GM23248 (cell line): ENCODE results near the gene TIGD2.

ENCODE experiments used
- EZH2 ChIP-seq: fragments of 200-600 bp; sonication (generic); IDR thresholded peaks from 2 replicates; pipeline ENCODE4 v1.6.1; 2018; ENCODE audit warnings: antibody characterized with exemption, mild to moderate bottlenecking; ENCODE audit not compliant: insufficient read depth, poor library complexity, severe bottlenecking
- EZH2phosphoT487 ChIP-seq: fragments of 200-600 bp; sonication (generic); IDR thresholded peaks from 2 replicates; pipeline ENCODE4 v1.6.1; 2018; ENCODE audit warnings: antibody characterized with exemption, moderate library complexity, mild to moderate bottlenecking, low read depth; ENCODE audit not compliant: insufficient read depth

GRCh38 chr4:89142691-89143669 is 31.6 kb downstream of the TIGD2 start:
- no peak for TF ChIP-seq EZH2
- no peak for TF ChIP-seq EZH2phosphoT487
